Epithelial cell of esophagus (primary cell): Measurements from ENCODE around the gene FEZ2.

Source experiments
- DNase-seq: peaks from one replicate; pipeline ENCODE4 v3.0.0; 2010; ENCODE audit warnings: low read depth
- H3K4me3 ChIP-seq: 2 replicates; pipeline ENCODE4 v1.5.1; 2011; ENCODE audit warnings: mild to moderate bottlenecking, low read length, control low read depth
- TF ChIP-seq, protein P1 (sequence below): IDR thresholded peaks from 2 replicates; pipeline ENCODE4 v1.5.1; 2011; ENCODE audit warnings: low read depth, mild to moderate bottlenecking, low read length, control low read depth, inconsistent platforms; ENCODE audit not compliant: insufficient read depth; ENCODE audit errors: missing control alignments

FEZ2 gene

DNA sequence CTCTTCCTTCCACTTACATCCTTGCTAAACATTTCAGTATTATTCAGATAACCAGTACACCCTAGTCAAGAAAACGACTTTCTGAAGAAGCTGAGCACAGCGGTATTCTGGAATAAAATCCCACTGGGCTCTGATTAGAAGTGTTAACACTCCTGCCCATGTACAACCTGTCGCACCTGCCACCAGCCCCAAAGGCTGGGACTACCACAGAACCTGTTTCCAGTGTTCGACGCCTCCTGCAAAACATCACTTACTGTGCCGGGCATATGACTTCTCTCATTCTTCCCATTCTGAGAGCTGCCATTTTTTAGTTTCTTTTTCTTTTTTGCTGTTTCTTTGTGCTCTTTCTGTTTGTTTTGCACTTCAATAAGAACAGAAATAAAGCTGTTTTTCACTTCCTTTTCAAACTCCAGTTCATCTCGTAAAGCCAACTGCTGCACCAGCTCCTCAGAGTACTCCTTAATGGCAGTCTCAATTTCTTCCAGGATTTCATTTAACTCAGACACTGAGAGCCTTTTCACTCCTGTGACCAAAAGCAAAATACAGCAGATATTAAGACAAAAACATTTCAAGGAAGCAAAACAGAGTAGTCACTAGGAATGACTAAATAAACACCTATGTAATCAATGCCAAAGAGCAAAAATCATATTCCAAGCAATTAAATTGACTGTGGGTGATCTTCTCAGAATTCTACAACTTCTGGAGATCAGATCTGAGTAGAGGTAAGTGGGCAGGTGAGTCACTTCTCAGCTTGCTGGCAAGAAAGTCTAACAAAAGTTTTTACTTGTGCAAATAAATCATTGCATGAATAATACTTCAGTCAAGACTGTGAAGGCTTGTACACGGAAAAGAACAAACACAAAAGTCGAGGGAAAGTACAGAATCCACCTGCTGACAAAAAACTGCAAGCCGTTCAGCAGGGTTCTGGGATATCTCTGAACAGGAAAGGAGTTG is 19.3 kb downstream of the FEZ2 start:
- DNase-seq: peak; percentile 80
- TF ChIP-seq, protein P1, sequence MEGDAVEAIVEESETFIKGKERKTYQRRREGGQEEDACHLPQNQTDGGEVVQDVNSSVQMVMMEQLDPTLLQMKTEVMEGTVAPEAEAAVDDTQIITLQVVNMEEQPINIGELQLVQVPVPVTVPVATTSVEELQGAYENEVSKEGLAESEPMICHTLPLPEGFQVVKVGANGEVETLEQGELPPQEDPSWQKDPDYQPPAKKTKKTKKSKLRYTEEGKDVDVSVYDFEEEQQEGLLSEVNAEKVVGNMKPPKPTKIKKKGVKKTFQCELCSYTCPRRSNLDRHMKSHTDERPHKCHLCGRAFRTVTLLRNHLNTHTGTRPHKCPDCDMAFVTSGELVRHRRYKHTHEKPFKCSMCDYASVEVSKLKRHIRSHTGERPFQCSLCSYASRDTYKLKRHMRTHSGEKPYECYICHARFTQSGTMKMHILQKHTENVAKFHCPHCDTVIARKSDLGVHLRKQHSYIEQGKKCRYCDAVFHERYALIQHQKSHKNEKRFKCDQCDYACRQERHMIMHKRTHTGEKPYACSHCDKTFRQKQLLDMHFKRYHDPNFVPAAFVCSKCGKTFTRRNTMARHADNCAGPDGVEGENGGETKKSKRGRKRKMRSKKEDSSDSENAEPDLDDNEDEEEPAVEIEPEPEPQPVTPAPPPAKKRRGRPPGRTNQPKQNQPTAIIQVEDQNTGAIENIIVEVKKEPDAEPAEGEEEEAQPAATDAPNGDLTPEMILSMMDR: no peak
- H3K4me3 ChIP-seq: no peak overlapping the region

- no peak for DNase-seq
- TF ChIP-seq, protein P1: no peak
- H3K4me3 ChIP-seq: no peak overlapping the region
Observed at GRCh38 chr2:36577884-36578283, 20.1 kb downstream of the FEZ2 start.

- DNase-seq: no peak
- TF ChIP-seq, protein P1: no peak
- no peak overlapping the region for H3K4me3 ChIP-seq
Observed at GRCh38 chr2:36574560-36574959, 23.4 kb downstream of the FEZ2 start.

- no peak for DNase-seq
- no peak overlapping the region for H3K4me3 ChIP-seq
- TF ChIP-seq, protein P1: no peak
Observed at GRCh38 chr2:36573165-36573564, 24.8 kb downstream of the FEZ2 start.

GRCh38 chr2:36572719-36573059 is 25.3 kb downstream of the FEZ2 start:
- TF ChIP-seq, protein P1: no peak
- DNase-seq: no peak
- no peak overlapping the region for H3K4me3 ChIP-seq

GRCh38 chr2:36572054-36572718 is 25.8 kb downstream of the FEZ2 start:
- DNase-seq: no peak
- no peak overlapping the region for H3K4me3 ChIP-seq
- TF ChIP-seq, protein P1: no peak
